SK-N-SH treated with all-trans-retinoic acid at 6 μM for 48 hours (cell line): Measurements from ENCODE around the gene RBM17.

Experiments
- ATAC-seq: fragments of 200-7000 bp; cut with Tn5 transposase; 3 replicates; pipeline ENCODE4 v1.9.1; 2020; ENCODE audit warnings: mild to moderate bottlenecking, moderate library complexity
- ARNTL ChIP-seq: fragments of 450-650 bp; formaldehyde crosslinking; IDR thresholded peaks from 2 replicates; pipeline ENCODE4 v1.5.0; 2020; ENCODE audit warnings: low read depth, mild to moderate bottlenecking, moderate library complexity, borderline replicate concordance
- BACH2 ChIP-seq: fragments of 250-450 bp; sonication (Bioruptor Pico); IDR thresholded peaks from 2 replicates; pipeline ENCODE4 v1.9.0; 2021; ENCODE audit warnings: mild to moderate bottlenecking, borderline replicate concordance
- CREB5 ChIP-seq: fragments of 250-450 bp; sonication (Bioruptor Pico); IDR thresholded peaks from 2 replicates; pipeline ENCODE4 v1.5.1; 2020; ENCODE audit warnings: low read depth, mild to moderate bottlenecking, moderate library complexity
- CSDC2 ChIP-seq: fragments of 250-450 bp; sonication (Bioruptor Pico); IDR thresholded peaks from 2 replicates; pipeline ENCODE4 v1.5.0; 2020; ENCODE audit warnings: mild to moderate bottlenecking, moderate library complexity
- CSRNP3 ChIP-seq: fragments of 250-450 bp; sonication (Bioruptor Pico); IDR thresholded peaks from 2 replicates; pipeline ENCODE4 v1.5.1; 2021; ENCODE audit warnings: mild to moderate bottlenecking, moderate library complexity
- ESRRG ChIP-seq: fragments of 250-450 bp; sonication (Bioruptor Pico); IDR thresholded peaks from 2 replicates; pipeline ENCODE4 v1.6.1; 2021; ENCODE audit warnings: mild to moderate bottlenecking
- GLIS3 ChIP-seq: fragments of 250-450 bp; sonication (Bioruptor Pico); IDR thresholded peaks from 2 replicates; pipeline ENCODE4 v1.5.0; 2020; ENCODE audit warnings: mild to moderate bottlenecking, moderate library complexity
- ISL1 ChIP-seq: fragments of 250-450 bp; sonication (Bioruptor Pico); IDR thresholded peaks from 2 replicates; pipeline ENCODE4 v2.1.2; 2022; ENCODE audit warnings: mild to moderate bottlenecking, moderate library complexity
- OSR1 ChIP-seq: fragments of 250-450 bp; sonication (Bioruptor Pico); IDR thresholded peaks from 2 replicates; pipeline ENCODE4 v1.8.0; 2022; ENCODE audit warnings: moderate library complexity, mild to moderate bottlenecking, inconsistent platforms
- POU6F1 ChIP-seq: fragments of 250-450 bp; sonication (Bioruptor Pico); IDR thresholded peaks from 2 replicates; pipeline ENCODE4 v1.8.0; 2021; ENCODE audit warnings: low read depth, mild to moderate bottlenecking, moderate library complexity, borderline replicate concordance
- PPARA ChIP-seq: fragments of 250-450 bp; sonication (Bioruptor Pico); IDR thresholded peaks from 2 replicates; pipeline ENCODE4 v1.5.0; 2020; ENCODE audit warnings: mild to moderate bottlenecking, borderline replicate concordance
- RARB ChIP-seq: fragments of 250-450 bp; sonication (Bioruptor Pico); IDR thresholded peaks from 2 replicates; pipeline ENCODE4 v1.8.0; 2021; ENCODE audit warnings: mild to moderate bottlenecking, moderate library complexity
- SNAI2 ChIP-seq: fragments of 250-450 bp; sonication (Bioruptor Pico); IDR thresholded peaks from 2 replicates; pipeline ENCODE4 v1.5.0; 2020; ENCODE audit warnings: mild to moderate bottlenecking, moderate library complexity
- TCF4 ChIP-seq: fragments of 250-450 bp; sonication (Bioruptor Pico); IDR thresholded peaks from 2 replicates; pipeline ENCODE4 v1.8.0; 2021; ENCODE audit warnings: mild to moderate bottlenecking, moderate library complexity, borderline replicate concordance
- TOX ChIP-seq: fragments of 250-450 bp; sonication (Bioruptor Pico); IDR thresholded peaks from 2 replicates; pipeline ENCODE4 v1.8.0; 2021; ENCODE audit warnings: mild to moderate bottlenecking, moderate library complexity, borderline replicate concordance
- TSHZ2 ChIP-seq: fragments of 250-450 bp; sonication (Bioruptor Pico); IDR thresholded peaks from 2 replicates; pipeline ENCODE4 v1.5.0; 2020; ENCODE audit warnings: mild to moderate bottlenecking, moderate library complexity
- ZC3H10 ChIP-seq: fragments of 250-450 bp; sonication (Bioruptor Pico); IDR thresholded peaks from 2 replicates; pipeline ENCODE4 v1.5.1; 2021; ENCODE audit warnings: mild to moderate bottlenecking, moderate library complexity
- ZFP30 ChIP-seq: fragments of 450-650 bp; formaldehyde crosslinking; IDR thresholded peaks from 2 replicates; pipeline ENCODE4 v1.5.0; 2022; ENCODE audit warnings: mild to moderate bottlenecking, moderate library complexity
- ZNF565 ChIP-seq: fragments of 450-650 bp; formaldehyde crosslinking; conservative IDR thresholded peaks from 2 replicates; pipeline ENCODE4 v1.5.0; 2020; ENCODE audit warnings: low read depth, mild to moderate bottlenecking, moderate library complexity
- ZNF70 ChIP-seq: fragments of 450-650 bp; formaldehyde crosslinking; IDR thresholded peaks from 2 replicates; pipeline ENCODE4 v1.5.0; 2020; ENCODE audit warnings: mild to moderate bottlenecking, moderate library complexity

RBM17 gene

GRCh38 chr10:6140141-6140841 is 51.5 kb downstream of the RBM17 start:
- no peak for ATAC-seq
- TF ChIP-seq ZNF70 (CRISPR knock-in tag) (no peak), BACH2 (CRISPR knock-in tag) (no peak), TSHZ2 (CRISPR knock-in tag) (no peak), CSRNP3 (CRISPR knock-in tag) (no peak), ISL1 (CRISPR knock-in tag) (no peak)

- TF ChIP-seq CREB5 (no peak), TCF4 (no peak), PPARA (CRISPR knock-in tag) (no peak), GLIS3 (CRISPR knock-in tag) (no peak), ESRRG (no peak), ZNF565 (CRISPR knock-in tag) (no peak), ZC3H10 (CRISPR knock-in tag) (no peak), POU6F1 (CRISPR knock-in tag) (no peak), SNAI2 (CRISPR knock-in tag) (no peak), CSRNP3 (CRISPR knock-in tag) (no peak), TOX (CRISPR knock-in tag) (no peak), OSR1 (CRISPR knock-in tag) (no peak), ZFP30 (no peak), CSDC2 (no peak), ISL1 (CRISPR knock-in tag) (no peak), ZNF70 (CRISPR knock-in tag) (no peak), BACH2 (CRISPR knock-in tag) (no peak), RARB (CRISPR knock-in tag) (no peak), ARNTL (CRISPR knock-in tag) (no peak), TSHZ2 (CRISPR knock-in tag) (no peak)
- TF ChIP-seq, all 23 proteins: peak for 0
- ATAC-seq = no peak
Observed at GRCh38 chr10:6140965-6141295, 52.1 kb downstream of the RBM17 start.
